Measurements from ENCODE around the gene PTPRF. TPM values are rescaled to one million over a fixed set of nuclear protein-coding genes. Genes with fewer than 3 reads are reported as not detected.

Gene PTPRF
- total and polyA plus RNA-seq, 2 donors: 26.0 to 40.6 TPM

DNA sequence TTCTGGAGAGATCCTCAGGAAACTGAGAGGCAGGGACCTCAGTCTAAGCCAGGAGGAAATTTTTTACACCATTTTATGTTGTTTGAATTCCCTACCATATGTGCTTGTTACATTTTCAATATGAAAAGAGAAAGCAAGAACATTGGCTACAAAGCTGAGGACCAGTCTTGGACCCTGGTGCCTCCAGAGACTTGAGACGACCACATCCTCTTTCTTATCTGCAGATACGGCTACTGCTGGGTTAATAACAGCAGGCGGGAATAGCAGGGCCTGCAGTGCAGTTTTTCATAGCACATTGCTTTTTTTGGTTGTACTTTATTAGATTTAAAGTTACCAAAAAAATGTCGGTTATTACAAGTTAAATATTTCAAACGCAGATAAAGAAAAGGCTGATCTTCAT lies 123.2 kb downstream of the PTPRF start:
- Histone ChIP-seq H3K4me3 (ENCODE audit: low read length in 2 of 2) (no peak overlapping the region), H3K9me3 (ENCODE audit: control insufficient read depth in 2 of 2, insufficient read depth in 1 of 2, low read length in 1 of 2) (no peaks in the 10 kb centered on the region), H3K27me3 (ENCODE audit: control insufficient read depth in 2 of 2, insufficient read depth in 1 of 2, low read length in 1 of 2) (peaks cover 0 to 1% of the 10 kb centered on the region in 2 donors), H3K27ac (ENCODE audit: low read depth in 1 of 2, low read length in 1 of 2) (no peak overlapping the region), H3K36me3 (ENCODE audit: control insufficient read depth in 2 of 2, insufficient read depth in 2 of 2, low read length in 1 of 2) (peaks cover 47 to 54% of the 10 kb centered on the region in 2 donors), H3K4me1 (ENCODE audit: control insufficient read depth in 2 of 2, insufficient read depth in 2 of 2, low read length in 2 of 2) (peaks cover 10 to 13% of the 10 kb centered on the region in 2 donors)
- DNase-seq (ENCODE audit: low read depth in 6 of 9, low spot score in 9 of 9): no peak
- WGBS: 85% methylated on average over 5 of the region's 5 CpGs

GRCh38 chr1:43655953-43656352 lies 125.3 kb downstream of the PTPRF start:
- H3K4me1 ChIP-seq (ENCODE audit: control insufficient read depth in 2 of 2, insufficient read depth in 2 of 2, low read length in 2 of 2): peaks cover 6% of the 10 kb centered on the region in 2 donors

DNA sequence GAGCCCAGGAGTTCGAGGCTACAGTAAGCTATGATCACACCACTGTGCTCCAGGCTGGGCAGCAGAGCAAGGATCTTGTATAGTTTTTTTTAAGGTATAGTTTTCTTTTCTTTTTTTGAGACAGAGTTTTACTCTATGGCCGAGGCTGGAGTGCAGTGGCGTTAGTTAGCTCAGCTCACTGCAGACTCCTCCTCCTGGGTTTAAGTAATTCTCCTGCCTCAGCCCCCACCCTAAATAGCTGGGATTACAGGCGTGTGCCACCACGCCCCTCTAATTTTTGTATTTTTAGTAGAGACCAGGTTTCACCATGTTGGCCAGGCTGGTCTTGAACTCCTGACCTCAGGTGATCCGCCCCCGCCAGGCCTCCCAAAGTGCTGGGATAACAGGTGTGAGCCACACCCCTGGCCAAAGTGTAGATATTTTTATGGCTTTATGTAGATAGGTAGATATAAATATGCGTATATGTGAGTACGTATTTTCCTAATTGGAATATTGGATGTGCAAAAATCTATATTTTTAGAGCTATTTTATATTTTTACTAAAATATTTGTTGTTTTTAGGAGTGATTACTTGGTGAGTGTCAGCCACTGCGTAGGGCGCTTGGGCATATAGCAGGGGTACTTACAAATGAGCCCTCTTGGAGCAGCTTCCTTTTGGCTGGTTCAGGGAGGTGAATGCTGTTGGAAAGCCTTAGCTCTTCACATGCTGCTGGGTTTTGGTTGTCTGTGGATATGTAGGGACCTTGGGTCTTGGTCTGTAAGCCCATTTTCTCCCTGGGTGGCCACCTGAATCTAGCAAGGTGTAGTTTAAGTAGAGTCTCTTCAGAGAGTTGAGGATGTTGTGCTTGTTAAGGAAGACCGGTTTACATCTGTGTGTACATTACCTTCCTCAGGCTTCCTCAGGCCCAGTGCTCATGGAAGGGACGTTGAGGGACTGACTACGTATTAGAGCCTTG lies 128.8 kb downstream of the PTPRF start:
- no peaks in the 10 kb centered on the region for H3K27me3 ChIP-seq (ENCODE audit: control insufficient read depth in 2 of 2, insufficient read depth in 1 of 2, low read length in 1 of 2)
- no peaks in the 10 kb centered on the region for H3K4me1 ChIP-seq (ENCODE audit: control insufficient read depth in 2 of 2, insufficient read depth in 2 of 2, low read length in 2 of 2)
- peaks cover 85 to 88% of the 10 kb centered on the region in 2 donors for H3K36me3 ChIP-seq (ENCODE audit: control insufficient read depth in 2 of 2, insufficient read depth in 2 of 2, low read length in 1 of 2)
- H3K4me3 ChIP-seq (ENCODE audit: low read length in 2 of 2): no peak overlapping the region
- no peak overlapping the region for H3K27ac ChIP-seq (ENCODE audit: low read depth in 1 of 2, low read length in 1 of 2)
- WGBS: 98% methylated on average over 14 of the region's 14 CpGs
- H3K9me3 ChIP-seq (ENCODE audit: control insufficient read depth in 2 of 2, insufficient read depth in 1 of 2, low read length in 1 of 2): no peaks in the 10 kb centered on the region
- DNase-seq (ENCODE audit: low read depth in 6 of 9, low spot score in 9 of 9): no peak

More at GRCh38 chr1:43655953-43656352, 125.3 kb downstream of the PTPRF start:
- Histone ChIP-seq H3K9me3 (ENCODE audit: control insufficient read depth in 2 of 2, insufficient read depth in 1 of 2, low read length in 1 of 2) (no peaks in the 10 kb centered on the region), H3K27ac (ENCODE audit: low read depth in 1 of 2, low read length in 1 of 2) (no peak overlapping the region), H3K36me3 (ENCODE audit: control insufficient read depth in 2 of 2, insufficient read depth in 2 of 2, low read length in 1 of 2) (peaks cover 64 to 72% of the 10 kb centered on the region in 2 donors), H3K4me3 (ENCODE audit: low read length in 2 of 2) (no peak overlapping the region), H3K27me3 (ENCODE audit: control insufficient read depth in 2 of 2, insufficient read depth in 1 of 2, low read length in 1 of 2) (no peaks in the 10 kb centered on the region)
- DNase-seq (ENCODE audit: low read depth in 6 of 9, low spot score in 9 of 9): no peak
- 96% methylated on average over 1 of the region's 1 CpG for WGBS

DNA sequence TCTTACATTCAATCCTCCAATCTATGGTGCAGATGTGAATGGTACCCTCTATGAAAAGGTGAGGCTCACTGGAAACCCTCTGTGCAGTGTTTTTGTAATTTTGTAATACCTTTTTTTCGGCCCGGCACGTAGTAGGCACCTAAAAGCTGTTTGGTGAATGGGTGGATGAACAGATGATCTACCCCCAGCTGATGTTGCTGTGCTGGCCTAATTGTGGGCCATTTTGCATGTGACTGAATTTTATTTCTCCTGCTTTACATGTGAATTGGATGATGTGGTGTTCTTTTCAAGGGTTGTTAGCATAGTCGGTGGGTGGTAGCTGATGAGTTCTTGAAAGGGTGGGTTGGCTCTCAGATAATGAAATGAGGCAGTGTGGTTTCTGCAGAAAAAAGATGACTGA lies 129.7 kb downstream of the PTPRF start:
- DNase-seq (ENCODE audit: low read depth in 6 of 9, low spot score in 9 of 9): no peak
- no peaks in the 10 kb centered on the region for H3K27me3 ChIP-seq (ENCODE audit: control insufficient read depth in 2 of 2, insufficient read depth in 1 of 2, low read length in 1 of 2)
- peaks cover 83 to 88% of the 10 kb centered on the region in 2 donors for H3K36me3 ChIP-seq (ENCODE audit: control insufficient read depth in 2 of 2, insufficient read depth in 2 of 2, low read length in 1 of 2)
- H3K9me3 ChIP-seq (ENCODE audit: control insufficient read depth in 2 of 2, insufficient read depth in 1 of 2, low read length in 1 of 2): no peaks in the 10 kb centered on the region
- no peak overlapping the region for H3K27ac ChIP-seq (ENCODE audit: low read depth in 1 of 2, low read length in 1 of 2)
- no peaks in the 10 kb centered on the region for H3K4me1 ChIP-seq (ENCODE audit: control insufficient read depth in 2 of 2, insufficient read depth in 2 of 2, low read length in 2 of 2)
- no peak overlapping the region for H3K4me3 ChIP-seq (ENCODE audit: low read length in 2 of 2)
- 97% methylated on average over 4 of the region's 4 CpGs for WGBS

DNA sequence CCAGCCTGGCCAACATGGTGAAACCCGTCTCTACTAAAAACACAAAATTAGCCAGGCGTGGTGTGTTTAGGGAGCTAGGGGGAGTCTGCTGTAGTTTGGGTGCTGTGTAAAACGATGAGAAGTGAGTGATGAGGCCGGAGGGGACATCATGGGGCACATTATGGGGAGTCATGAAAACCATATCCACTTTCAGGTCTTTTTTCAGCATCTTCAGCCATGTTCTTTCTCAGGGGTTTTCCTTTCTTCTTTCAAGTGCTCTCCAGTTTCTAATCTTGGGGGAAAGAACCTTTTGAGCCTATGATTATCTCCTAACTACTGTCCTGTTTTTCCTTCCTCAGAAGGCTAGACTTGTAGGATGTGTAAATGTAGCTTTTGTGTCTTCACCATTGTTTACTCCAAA lies 133.7 kb downstream of the PTPRF start:
- Histone ChIP-seq H3K36me3 (ENCODE audit: control insufficient read depth in 2 of 2, insufficient read depth in 2 of 2, low read length in 1 of 2) (peaks cover 84 to 92% of the 10 kb centered on the region in 2 donors), H3K9me3 (ENCODE audit: control insufficient read depth in 2 of 2, insufficient read depth in 1 of 2, low read length in 1 of 2) (peaks cover 0 to 1% of the 10 kb centered on the region in 2 donors), H3K27ac (ENCODE audit: low read depth in 1 of 2, low read length in 1 of 2) (peak overlapping the region in 1 of 2 donors; percentile 21), H3K27me3 (ENCODE audit: control insufficient read depth in 2 of 2, insufficient read depth in 1 of 2, low read length in 1 of 2) (no peaks in the 10 kb centered on the region), H3K4me3 (ENCODE audit: low read length in 2 of 2) (no peak overlapping the region), H3K4me1 (ENCODE audit: control insufficient read depth in 2 of 2, insufficient read depth in 2 of 2, low read length in 2 of 2) (no peaks in the 10 kb centered on the region)
- WGBS: 94% methylated on average over 4 of the region's 4 CpGs
- DNase-seq (ENCODE audit: low read depth in 6 of 9, low spot score in 9 of 9): no peak

GRCh38 chr1:43666608-43667007 lies 135.9 kb downstream of the PTPRF start:
- Histone ChIP-seq H3K4me1 (ENCODE audit: control insufficient read depth in 2 of 2, insufficient read depth in 2 of 2, low read length in 2 of 2) (no peaks in the 10 kb centered on the region), H3K27me3 (ENCODE audit: control insufficient read depth in 2 of 2, insufficient read depth in 1 of 2, low read length in 1 of 2) (no peaks in the 10 kb centered on the region), H3K4me3 (ENCODE audit: low read length in 2 of 2) (no peak overlapping the region), H3K9me3 (ENCODE audit: control insufficient read depth in 2 of 2, insufficient read depth in 1 of 2, low read length in 1 of 2) (peaks cover 0 to 1% of the 10 kb centered on the region in 2 donors), H3K27ac (ENCODE audit: low read depth in 1 of 2, low read length in 1 of 2) (no peak overlapping the region), H3K36me3 (ENCODE audit: control insufficient read depth in 2 of 2, insufficient read depth in 2 of 2, low read length in 1 of 2) (peaks cover 91 to 97% of the 10 kb centered on the region in 2 donors)
- no peak for DNase-seq (ENCODE audit: low read depth in 6 of 9, low spot score in 9 of 9)

GRCh38 chr1:43668956-43669355 lies 138.3 kb downstream of the PTPRF start:
- peaks cover 0 to 1% of the 10 kb centered on the region in 2 donors for H3K9me3 ChIP-seq (ENCODE audit: control insufficient read depth in 2 of 2, insufficient read depth in 1 of 2, low read length in 1 of 2)
- no peak overlapping the region for H3K27ac ChIP-seq (ENCODE audit: low read depth in 1 of 2, low read length in 1 of 2)
- no peak for DNase-seq (ENCODE audit: low read depth in 6 of 9, low spot score in 9 of 9)
- H3K27me3 ChIP-seq (ENCODE audit: control insufficient read depth in 2 of 2, insufficient read depth in 1 of 2, low read length in 1 of 2): no peaks in the 10 kb centered on the region
- no peaks in the 10 kb centered on the region for H3K4me1 ChIP-seq (ENCODE audit: control insufficient read depth in 2 of 2, insufficient read depth in 2 of 2, low read length in 2 of 2)
- H3K36me3 ChIP-seq (ENCODE audit: control insufficient read depth in 2 of 2, insufficient read depth in 2 of 2, low read length in 1 of 2): peaks cover 90 to 93% of the 10 kb centered on the region in 2 donors
- WGBS: 95% methylated on average over 7 of the region's 7 CpGs
- no peak overlapping the region for H3K4me3 ChIP-seq (ENCODE audit: low read length in 2 of 2)

DNA sequence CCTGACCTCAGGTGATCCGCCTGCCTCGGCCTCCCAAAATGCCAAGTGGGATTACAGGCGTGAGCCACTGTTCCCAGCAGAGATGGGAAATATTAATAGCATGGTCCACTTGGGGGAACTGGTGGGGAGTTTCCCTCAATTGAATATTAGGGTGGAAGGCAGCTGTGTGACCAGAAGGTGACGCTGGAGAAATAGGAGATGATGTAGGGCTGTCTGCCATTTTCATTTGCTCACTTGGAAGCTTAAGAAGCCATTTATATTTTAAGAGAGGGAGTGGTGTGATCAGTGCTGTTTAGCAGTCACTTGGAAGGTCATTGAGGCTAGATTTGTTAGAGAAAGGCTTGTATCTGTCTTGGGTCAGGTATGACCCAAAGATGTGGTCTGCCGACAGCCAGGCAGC lies 139.2 kb downstream of the PTPRF start:
- Histone ChIP-seq H3K9me3 (ENCODE audit: control insufficient read depth in 2 of 2, insufficient read depth in 1 of 2, low read length in 1 of 2) (peaks cover 0 to 1% of the 10 kb centered on the region in 2 donors), H3K36me3 (ENCODE audit: control insufficient read depth in 2 of 2, insufficient read depth in 2 of 2, low read length in 1 of 2) (peaks cover 89 to 91% of the 10 kb centered on the region in 2 donors), H3K27ac (ENCODE audit: low read depth in 1 of 2, low read length in 1 of 2) (no peak overlapping the region), H3K4me1 (ENCODE audit: control insufficient read depth in 2 of 2, insufficient read depth in 2 of 2, low read length in 2 of 2) (no peaks in the 10 kb centered on the region), H3K27me3 (ENCODE audit: control insufficient read depth in 2 of 2, insufficient read depth in 1 of 2, low read length in 1 of 2) (no peaks in the 10 kb centered on the region), H3K4me3 (ENCODE audit: low read length in 2 of 2) (no peak overlapping the region)
- WGBS: 97% methylated on average over 5 of the region's 5 CpGs
- DNase-seq (ENCODE audit: low read depth in 6 of 9, low spot score in 9 of 9): no peak

DNA sequence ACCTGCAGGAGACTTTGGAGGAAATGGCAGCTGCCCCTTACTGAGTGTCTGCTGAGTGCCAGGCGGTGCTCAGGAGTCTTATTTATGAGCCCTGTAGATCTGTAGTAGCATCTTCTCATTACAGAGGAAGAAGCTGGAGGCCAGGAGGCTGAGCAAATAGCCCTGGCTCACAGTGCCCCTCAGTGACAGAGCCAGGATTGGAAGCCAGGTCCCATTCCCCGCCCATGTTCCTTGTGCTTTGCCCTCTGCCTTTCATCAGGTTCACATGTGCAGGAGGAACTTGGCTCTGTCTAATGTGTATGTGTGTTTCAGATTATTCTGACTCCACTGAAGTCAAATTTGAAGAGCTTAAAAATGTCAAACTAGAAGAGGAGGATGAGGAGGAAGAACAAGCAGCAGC lies 140.5 kb downstream of the PTPRF start:
- DNase-seq (ENCODE audit: low read depth in 6 of 9, low spot score in 9 of 9): no peak

More for the DNA sequence above, 140.5 kb downstream of the PTPRF start:
- Histone ChIP-seq H3K27ac (ENCODE audit: low read depth in 1 of 2, low read length in 1 of 2) (no peak overlapping the region), H3K9me3 (ENCODE audit: control insufficient read depth in 2 of 2, insufficient read depth in 1 of 2, low read length in 1 of 2) (peaks cover 0 to 1% of the 10 kb centered on the region in 2 donors), H3K4me3 (ENCODE audit: low read length in 2 of 2) (no peak overlapping the region), H3K27me3 (ENCODE audit: control insufficient read depth in 2 of 2, insufficient read depth in 1 of 2, low read length in 1 of 2) (no peaks in the 10 kb centered on the region), H3K36me3 (ENCODE audit: control insufficient read depth in 2 of 2, insufficient read depth in 2 of 2, low read length in 1 of 2) (peaks cover 86 to 95% of the 10 kb centered on the region in 2 donors), H3K4me1 (ENCODE audit: control insufficient read depth in 2 of 2, insufficient read depth in 2 of 2, low read length in 2 of 2) (no peaks in the 10 kb centered on the region)
- 98% methylated on average over 2 of the region's 2 CpGs for WGBS
